Glomerular visceral epithelial cell (primary cell): Measurements from ENCODE around the gene DENND6B.
"Not testable (repeated sequence)": the region's sequence is repeated elsewhere in the genome, so short reads cannot be mapped to it uniquely, and the experiment has no call there.

ENCODE experiments used
- DNase-seq: peaks from one replicate; pipeline ENCODE4 v3.0.0-alpha.2; 2016; ENCODE audit errors: extremely low spot score

DENND6B gene

DNA sequence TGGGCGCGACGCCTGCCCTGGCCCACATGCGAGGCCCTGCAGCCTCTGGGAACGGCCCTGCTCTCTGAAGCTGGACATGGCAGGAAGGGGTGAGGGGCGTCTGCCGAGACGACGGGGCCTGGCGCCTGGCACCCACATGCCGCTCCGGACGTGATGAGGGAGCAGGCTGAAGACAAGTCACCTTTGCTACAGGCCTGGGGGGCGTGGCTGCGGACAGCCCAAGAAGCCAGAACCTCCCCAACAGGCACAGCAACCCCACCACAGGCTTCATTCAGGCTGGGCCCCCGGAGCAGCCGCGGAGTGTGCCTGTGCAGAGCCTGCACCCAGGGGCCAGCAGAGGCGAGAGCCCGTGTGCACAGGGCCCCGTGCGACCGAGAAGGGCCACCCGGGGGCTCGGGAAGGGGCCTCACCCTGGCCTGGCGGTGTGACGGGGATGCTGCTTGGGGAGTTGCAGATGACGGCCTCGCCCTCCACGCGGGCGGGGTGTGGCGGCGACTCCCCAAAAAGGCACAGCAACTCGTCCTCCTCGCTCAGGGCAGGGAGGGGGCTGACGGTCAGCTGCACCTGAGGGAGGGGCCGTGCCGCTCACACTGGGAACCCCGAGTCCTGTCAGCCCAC is 40.0 kb downstream of the DENND6B start:
- no peak for DNase-seq

DNA sequence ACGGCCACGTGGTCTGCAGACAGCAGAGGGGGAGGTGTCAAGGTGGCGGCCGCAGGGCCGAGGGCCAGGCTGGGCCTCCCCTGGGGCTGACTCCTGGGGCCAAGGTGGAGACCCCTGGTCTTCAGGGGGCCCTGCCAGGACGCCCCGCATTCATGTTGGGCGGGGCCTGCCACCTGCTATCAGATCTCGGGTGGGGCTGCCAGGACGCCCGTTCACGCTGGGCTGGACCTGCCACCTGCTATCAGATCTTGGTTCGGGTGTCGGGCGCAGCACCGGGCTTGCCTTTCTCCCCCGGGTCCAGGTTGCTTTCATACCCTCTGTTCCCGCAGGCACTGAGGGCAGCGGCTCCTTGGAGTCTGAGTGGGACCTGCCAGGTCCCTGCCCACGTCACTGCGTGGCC is 40.5 kb downstream of the DENND6B start:
- no peak for DNase-seq

DNA sequence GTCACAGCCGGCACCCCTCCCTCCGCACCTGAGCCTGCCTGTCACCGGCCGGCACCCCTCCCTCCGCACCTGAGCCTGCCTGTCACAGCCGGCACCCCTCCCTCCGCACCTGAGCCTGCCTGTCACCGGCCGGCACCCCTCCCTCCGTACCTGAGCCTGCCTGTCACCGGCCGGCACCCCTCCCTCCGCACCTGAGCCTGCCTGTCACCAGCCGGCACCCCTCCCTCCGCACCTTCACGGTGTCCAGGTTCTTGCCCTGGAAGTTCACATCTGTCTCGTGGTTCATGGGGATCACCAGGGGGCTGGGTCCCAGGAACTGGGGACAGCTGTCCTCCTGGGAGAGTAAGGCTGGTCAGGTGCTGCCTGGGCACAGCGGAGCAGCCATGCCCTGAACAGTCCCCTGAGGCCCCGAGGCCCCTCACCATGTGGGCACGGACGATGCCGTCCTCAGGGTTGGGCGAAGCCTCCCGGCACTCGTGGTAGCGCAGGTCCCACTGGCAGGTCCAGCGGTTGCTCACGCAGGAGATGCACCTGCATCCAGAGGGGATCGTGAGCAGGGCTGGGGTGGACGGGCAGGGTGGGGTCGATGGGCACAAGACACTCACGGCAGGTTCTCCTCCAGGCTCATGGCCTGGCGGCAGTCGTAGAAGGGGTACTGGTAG is 41.1 kb downstream of the DENND6B start:
- DNase-seq: no peak

DNA sequence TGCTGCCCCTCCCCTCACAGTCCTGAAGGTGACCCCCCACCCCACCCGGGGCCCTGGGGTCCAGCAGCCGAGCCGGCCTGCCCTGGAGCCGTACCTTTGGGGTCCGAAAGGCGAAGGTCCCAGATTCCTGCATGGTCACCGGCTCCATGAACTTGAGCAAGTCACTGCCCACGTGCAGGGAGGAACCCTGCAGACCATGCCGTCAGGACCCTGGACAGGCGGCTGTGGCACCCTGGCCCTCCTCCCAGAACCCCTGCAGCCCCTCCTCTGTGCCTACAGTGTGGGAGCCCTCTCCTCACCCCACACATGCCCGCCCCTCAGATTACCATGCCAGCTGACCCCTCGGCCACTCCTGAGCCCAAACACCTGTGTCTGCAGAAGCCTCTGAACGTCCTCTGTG is 42.3 kb downstream of the DENND6B start:
- DNase-seq: no peak

DNA sequence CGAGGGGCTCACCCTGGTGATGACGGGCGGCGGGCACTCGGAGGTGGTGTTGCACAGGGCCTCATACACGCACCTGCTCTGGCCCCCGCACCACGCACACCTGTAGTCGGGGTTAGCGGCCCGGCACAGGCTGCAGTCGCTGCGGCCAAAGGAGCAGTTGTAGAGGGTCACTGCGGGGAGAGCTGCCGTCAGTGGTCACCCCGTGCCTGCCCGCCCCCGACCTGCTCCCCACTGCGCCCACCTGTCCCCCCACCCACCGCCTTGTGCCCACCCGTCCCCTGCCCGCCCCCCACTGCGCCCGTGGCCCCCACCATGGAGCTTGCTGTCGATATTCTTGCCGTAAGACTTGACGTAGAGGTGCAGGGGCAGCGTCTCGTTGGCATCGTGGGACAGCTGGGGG is 43.0 kb downstream of the DENND6B start:
- DNase-seq: no peak

DNA sequence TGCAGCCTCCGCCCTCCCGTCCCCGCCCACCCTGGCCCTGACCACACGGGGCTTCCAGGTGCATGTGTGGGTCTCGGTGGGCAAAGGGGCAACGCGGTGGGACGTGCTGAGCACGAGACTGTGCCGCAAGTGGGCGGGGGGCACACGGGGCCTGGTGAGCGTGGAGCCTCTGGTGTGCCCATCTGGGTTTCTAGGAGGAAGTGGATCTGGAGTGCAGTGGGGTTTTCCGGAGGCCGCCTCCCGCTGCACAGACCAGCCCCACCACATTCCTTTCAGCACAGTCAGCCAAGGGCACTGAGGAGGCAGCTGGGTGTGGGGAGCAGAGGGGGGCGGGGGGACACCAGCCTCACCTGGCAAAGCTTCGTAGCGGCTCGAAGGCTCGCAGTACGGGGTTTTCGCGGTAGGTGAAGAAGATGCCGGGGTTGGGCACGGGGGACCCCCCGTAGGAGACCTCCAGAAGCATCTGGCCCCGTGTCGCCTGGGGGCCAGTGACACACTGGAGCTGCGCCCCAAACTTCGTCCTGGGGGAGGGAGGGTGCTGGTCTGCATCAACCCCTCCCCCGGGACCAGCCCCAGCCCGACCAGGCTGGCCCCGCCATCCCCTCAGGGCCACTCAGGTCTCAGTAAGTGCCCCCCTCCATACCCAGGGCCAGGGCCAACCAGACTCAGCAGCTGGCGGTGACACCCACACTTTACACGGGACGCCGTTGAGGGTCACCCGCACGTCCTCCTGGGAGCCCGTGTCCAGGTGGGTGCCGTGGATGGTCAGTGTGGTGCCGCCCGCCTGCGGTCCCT is 44.3 kb downstream of the DENND6B start:
- peak; percentile 94 for DNase-seq

DNA sequence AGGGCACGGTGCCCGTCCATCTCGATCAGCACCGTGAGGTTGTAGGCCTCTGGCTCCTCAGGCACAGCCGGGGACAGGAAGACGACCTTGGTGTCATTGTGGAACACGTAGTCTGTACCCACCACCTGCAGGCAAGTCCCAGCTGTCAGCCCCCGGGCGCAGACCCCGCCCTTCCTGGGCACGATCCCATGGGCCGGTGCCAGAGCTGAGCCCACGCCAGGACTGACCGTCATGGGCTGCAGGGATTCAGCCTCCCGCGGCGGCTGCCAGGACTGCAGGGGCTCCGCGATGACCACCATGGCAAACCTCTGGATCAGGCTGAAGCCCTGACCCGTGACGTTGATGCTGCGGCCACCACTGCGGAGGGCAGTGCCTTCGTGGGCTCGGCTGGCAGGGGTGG is 44.9 kb downstream of the DENND6B start:
- peak; percentile 79 for DNase-seq

DNA sequence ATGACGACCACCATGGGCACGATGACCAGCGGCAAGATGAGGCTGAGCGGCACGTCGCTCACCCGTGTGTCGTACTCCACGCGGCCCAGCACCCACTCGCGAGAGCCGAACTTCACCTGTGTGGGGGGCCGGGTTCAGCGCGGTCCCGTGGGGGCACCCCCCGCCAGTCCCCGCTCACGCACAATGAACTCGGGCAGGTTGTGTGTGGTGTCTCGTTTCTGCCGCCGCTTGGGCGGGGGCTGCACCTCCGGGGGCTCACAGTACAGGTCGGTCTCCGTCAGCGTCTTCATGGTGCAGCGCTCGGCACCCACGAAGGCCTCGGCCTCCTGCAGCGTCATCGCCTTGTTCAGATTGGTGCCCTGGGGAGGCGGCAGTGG is 45.4 kb downstream of the DENND6B start:
- DNase-seq: no peak

DNA sequence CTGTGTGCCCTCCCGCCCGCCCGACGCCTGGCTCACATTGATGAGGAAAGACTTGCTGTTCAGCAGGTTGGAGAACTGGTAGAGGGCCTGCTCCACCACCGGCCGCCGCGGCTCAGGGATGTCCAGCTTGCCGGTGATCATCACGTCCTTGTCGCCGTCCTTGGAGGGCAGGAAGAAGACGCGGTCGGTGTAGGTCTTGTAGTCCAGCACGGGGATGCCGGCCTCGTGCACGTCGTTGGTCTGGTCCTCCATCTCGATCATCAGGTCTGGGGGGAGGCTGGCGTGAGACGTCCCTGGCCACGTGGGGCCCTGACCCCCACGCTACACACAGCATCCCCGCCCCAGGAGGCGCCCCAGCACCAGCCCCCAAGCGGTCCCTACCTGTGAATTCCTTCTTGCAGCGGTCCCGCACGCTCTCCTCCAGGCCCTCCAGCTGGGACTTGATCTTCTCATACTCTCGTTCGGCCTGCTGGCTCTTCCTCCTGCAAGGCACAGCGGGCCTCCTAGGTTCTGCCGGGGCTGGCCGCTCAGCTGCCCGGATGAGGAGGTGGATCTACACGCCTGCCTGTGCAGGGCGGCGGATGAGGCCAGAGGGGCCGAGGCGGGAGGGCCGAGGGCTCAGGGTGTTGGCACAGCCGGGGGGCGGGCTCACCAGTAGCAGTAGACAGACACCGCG is 46.0 kb downstream of the DENND6B start:
- DNase-seq: no peak

DNA sequence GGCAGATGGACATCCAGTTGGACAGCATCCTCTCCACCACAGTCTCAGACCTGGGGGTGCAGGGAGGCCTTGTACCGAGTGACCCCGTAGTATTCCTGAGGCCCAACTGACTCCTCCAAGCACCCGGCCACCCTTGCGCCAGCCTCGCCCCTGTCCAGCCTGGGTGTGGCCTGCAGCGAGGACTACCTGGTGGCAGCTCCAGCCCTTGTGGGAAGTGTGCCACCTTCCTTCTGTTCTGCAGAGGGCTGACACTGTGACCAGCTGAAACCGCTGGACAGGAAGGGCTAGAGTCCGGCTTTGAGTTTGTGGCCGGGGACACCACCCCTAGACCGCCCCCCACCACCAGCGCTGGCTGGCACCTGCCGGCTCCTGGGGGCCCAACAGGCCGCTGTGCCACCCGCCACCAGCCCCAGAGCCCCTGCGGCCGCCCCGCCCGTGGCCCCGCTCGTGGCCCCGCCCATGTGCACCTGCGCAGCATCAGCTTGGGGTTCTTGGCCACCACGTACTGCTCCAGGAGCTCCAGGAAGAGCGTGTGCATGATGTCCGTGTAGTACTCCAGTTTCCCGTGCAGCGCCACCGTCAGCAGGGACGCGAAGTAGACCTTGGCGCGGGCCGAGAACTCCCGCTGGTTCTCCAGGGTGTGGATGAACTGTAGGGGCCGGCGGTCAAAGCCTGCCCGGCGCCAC is 46.6 kb downstream of the DENND6B start:
- DNase-seq: no peak

DNA sequence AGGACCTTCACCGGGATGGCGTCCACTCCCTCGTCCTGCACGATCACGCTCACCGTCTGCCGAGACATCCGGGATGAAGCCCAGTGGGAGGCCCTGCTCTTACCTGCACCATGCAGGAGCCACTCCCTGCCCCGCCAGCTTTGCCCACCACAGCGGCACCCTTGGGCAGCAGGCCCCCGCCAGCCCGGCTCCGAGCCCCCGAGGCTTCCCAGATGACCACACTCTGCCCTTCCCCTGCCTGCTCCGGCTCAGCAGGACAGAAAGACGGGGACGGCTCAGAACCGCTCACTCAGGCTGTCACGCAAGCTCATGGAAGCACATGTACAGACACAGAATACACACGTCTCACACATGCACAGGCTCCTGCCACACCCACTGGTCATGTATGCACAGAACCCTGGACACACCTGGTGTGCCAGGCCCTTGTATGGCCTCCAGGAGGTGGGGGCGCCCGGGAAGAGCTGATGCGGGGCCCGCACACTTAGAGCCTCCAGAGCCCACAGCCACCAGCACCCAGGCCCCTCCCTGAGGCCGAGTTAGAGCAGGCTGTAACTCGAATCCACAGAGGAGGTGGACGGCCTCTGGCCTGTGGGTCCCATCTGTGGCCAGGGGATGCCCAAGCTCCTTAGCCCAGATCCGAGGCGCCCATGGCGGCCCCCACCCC is 47.7 kb downstream of the DENND6B start:
- no peak for DNase-seq

DNA sequence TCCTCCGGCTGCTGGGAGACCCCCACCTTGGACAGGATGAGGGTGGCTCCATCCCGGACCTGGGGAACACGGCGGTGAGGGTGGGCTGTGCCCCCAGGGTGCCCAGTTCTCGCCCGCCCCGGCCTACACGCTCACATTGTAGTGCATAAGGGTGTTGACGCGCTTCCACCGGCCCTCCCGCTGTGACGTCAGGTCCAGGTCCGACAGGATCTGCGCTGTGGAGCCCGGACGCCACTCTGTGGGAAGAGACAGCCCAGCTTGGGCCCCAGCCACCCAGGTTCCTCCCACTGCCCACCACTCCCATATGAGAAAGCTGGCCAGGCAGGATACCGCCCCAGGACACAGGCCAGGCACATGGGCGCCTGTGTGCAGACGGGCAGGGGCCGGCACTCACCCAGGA is 48.4 kb downstream of the DENND6B start:
- DNase-seq: no peak

DNA sequence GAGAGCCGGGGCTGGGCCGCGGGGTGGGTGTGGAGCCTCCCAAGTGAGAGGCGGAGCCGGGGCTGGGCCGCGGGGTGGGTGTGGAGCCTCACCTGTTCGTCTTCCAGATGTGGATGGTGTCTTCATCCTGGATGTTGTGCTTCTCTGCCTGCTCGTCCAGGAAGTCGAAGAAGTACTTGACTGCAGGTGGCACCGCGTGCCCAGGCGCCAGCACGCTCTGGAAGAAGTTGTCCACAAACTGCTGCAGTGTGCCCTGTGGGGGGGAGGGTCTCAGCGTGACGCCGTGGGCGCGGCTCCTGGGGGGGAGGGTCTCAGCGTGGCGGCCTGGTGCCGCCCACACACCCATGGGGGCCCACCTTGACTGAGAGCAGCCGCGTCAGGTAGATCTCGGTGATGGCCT is 49.1 kb downstream of the DENND6B start:
- DNase-seq: no peak

DNA sequence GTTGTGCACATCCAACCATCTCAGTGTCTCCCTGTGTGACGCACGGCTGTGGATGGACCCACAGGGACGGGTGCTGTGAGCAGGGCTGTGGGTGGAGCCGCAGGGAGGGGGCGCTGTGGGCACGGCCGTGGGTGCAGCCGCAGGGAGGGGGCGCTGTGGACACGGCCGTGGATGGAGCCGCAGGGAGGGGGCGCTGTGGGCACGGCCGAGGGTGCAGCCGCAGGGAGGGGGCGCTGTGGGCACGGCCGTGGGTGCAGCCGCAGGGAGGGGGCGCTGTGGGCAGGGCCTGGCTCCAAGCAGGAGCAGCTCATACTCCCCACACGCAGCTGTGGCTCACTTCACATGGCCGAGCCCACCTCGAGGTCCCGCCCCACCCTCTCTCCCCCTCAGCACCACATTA is 50.7 kb downstream of the DENND6B start:
- DNase-seq: peak; percentile 35

DNA sequence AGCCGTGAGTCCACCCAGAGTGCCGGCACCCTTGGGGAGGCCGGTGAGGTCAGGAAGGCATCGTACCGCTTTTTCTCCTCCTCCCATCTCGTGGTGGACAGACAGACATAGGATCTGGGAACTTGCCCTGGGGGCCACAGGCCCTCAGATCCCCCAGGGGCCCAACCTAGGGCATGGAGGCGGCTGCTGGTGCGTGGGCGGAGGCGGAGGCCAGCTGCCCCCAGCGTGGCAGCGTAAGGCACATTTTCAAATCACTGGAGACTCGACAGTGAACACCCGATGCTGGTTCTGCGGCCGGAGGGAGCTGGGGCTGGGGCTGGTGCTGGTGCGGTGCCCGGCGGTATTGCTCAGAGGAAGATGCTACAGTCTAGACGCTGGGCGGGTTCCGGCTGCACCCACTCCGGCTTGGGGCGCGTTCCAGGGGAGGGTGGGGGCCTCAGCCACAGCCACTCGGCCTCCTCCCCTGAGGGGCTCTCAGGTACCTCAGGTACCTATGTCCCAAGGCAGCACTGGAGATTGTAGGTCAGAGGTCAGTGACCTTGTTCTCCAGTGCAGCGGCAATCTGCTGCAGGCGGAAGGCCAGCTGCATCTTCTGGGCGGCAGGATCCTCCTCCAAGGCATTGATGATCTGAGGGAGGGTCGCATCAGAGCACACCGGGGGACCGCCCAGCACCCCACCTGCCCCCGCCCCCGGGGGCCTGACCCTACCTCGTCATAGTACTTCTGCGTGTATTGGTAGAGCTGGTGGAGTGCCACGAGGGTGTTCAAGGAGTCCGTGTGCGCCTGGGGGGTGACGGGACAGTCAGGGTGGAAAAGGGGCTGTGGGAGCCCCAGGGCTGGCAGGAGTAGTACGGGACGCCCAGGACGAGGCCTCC is 51.4 kb downstream of the DENND6B start:
- no peak for DNase-seq

DNA sequence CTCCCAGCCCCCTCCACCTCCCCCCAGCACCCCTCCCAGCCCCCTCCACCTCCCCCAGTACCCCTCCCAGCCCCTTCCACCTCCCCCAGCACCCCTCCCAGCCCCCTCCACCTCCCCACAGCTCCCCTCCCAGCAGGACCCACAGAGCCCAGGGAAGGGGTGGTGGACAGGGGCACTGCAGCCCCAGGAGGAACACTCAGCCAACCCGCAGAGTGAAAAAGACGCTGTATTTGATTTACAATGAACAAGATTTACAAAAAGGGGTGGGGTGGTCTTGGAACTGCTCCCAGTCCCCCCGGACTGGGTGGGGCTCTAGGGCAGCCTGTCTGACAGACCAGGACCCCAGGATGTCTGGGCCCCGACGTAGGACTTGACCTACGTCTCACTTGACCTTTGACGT is 52.0 kb downstream of the DENND6B start:
- DNase-seq: no peak

DNA sequence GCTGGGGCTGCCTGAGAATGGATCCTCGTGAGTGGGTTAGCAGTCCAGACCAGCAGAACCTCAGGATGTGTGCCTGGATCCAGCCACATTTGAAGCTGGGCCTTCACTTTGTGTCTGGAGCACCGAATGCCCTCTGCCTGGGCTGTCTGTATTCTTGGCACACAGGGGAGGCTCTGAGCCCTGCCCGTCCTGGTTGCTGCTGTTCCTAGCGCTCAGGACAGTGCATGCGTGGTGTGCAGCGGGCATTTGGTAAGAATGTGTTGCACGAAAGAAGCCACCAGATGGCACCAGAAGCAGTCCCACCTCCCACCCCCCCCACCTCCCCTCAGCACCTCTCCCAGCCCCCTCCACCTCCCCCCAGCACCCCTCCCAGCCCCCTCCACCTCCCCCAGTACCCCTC is 52.5 kb downstream of the DENND6B start:
- peak; percentile 60 for DNase-seq

DNA sequence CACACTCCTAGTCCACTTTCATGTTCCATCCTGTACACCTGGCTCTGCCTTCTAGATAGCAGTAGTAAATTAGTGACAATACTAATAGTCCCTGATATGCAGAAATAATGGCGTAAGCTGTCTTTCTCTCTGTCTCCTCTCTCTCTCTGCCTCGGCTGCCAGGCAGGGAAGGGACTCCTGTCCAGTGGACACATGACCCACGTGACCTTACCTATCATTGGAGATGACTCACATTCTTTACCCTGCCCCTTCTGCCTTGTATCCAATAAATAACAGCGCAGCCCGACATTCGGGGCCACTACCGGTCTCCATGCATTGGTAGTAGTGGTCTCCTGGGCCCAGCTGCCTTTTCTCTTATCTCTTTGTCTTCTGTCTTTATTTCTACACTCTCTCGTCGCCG is 53.0 kb downstream of the DENND6B start:
- not testable (repeated sequence) for DNase-seq

DNA sequence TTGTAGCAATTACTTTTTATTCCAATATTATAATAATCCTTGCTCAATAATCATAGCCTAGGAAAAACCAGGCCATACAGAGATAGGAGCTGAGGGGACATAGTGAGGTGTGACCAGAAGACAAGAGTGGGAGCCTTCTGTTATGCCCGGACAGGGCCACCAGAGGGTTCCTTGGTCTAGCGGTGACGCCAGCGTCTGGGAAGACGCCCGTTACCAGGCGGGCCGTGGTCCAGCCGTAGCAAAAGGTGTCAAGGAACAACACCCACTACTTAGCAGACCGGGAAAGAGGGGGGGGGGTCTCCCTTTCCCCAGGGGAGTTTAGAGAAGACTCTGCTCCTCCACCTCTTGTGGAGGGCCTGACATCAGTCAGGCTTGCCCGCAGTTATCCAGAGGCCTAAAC is 53.5 kb downstream of the DENND6B start:
- not testable (repeated sequence) for DNase-seq

DNA sequence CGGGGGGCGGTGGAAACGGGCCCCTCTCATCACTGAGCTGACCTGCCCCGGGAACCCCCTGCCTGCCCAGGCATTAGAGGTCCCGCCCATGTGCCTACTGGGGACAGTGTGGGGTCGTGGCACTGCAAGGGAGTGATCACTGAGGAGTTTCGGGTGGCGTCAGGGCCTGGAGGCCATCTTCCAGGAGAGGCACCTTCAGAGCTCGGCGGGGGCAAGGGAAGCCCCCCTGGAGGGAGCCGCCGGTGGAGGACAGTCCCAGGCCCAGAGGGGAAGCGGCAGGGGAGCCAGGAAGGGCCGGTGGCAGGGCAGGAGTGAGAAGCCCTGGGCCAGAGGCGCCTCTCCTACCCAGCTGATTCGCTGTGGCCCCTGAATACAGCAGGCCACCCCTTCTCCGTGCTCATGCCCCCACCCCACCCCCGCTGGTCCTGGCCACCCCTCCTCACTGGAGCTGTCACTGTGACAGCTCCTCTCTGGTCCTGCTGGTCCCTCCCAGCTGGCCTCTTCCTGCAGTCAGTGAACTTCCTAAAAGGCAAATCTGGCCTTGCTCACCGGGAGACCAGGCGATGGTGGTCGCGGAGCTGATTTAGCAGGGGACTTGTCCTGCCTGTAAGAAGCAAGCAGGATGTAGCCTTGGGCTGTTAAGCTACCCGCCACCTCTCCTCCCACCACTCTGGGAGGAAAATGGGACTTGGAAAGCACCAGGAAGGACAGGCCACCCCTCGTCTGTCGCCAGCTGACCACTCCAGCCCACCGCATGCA is 54.6 kb downstream of the DENND6B start:
- no peak for DNase-seq
